HG03469 (cell line): ENCODE measurements around the gene CDC20.

ENCODE experiments used
- ATAC-seq: cut with Tn5 transposase; IDR thresholded peaks from one replicate; pipeline ENCODE4 v1.9.1; 2021; ENCODE audit warnings: mild to moderate bottlenecking, moderate library complexity, moderate number of reproducible peaks; ENCODE audit not compliant: unreplicated experiment

CDC20 gene

DNA sequence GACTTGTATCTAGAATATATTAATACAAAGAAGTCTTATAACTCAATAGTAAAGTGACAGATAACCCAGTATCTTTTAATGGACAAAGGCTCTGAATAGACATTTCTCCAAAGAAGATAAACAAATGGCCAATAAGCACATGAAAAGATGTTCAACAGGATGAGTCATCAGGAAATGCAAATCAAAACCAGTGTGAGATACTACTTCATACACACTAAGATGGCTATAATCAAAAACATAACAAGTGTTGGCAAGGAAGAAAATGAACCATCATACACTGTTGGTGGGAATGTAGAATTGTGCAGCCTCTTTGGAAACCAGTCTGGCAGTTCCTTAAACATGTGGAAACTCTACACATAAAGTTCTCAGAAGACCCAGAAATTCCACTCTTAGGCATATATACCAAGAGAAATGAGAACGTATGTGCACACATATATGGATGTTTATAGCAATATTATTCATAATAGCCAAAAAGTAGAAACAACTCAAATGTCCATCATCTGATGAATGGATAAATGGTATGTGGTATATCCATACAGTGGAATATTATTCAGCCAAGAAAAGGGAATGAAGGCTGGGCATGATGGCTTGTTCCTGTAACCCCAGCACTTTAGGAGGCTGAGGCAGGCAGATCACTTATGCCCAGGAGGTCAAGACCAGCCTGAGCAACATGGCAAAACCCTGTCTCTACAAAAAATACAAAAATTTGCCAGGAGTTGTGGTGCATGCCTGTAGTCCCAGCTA is 31.1 kb upstream of the CDC20 start:
- ATAC-seq = no peak

DNA sequence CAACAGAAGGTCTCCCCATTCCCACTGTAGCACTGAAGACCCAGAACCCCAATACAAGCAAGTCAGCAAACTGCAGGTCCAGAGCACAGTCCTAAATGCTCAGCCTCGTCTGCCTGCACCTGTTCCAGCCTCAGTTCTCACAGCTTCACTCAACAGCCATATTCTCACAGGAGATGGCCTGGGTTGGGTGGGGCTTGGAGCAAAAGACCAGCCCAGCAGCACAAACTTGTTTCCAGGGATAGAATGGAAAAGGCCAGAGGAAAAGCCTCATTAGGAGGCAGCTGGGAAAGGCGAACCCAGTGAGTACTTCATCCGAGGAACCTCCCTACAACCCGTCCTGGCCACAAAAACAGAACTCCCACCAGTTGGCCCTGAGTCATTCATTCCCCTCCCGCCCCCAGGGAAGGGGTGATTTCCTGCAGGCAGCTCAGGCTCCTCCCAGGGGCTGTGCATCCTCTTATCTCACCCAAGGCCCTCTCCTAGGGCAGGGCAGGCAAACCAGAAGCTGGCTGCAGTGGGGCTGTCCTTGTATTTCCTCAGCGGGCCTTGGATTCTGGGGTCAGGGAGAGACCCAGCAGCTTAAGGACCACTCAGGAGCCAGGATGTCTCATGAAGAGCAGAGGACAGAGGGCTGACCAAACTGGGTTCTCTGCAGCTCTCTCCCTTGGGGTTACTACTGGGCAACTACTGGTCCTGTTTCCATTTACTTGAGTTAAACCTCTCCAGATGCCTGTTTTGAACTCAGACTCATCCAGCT is 28.6 kb upstream of the CDC20 start:
- no peak for ATAC-seq

GRCh38 chr1:43331688-43332087 is 27.1 kb upstream of the CDC20 start:
- no peak for ATAC-seq

GRCh38 chr1:43334453-43335205 is 24.2 kb upstream of the CDC20 start:
- ATAC-seq = no peak

DNA sequence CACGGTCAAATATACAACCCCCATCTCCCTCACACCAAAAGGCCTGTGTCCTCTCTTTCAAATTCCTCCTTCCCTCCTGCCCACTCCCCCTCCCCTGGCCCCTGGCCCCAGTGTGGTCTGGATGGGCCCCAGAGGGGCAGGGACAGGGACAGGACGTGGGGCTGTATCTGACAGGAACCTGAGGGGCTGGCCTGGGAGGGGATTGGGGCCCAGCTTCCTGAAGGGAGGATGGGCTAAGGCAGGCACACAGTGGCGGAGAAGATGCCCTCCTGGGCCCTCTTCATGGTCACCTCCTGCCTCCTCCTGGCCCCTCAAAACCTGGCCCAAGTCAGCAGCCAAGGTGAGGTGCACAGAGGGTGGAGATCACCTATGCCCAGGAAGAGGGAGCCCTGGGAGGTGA is 21.2 kb upstream of the CDC20 start, which contains the start of gene MPL:
TSS of gene MPL (plus strand) at position 231 of the 400 bp plus-strand sequence. CDS start at position 262, 31 bp downstream.
- no peak for ATAC-seq

- no peak for ATAC-seq
Observed at GRCh38 chr1:43338001-43338400, 20.8 kb upstream of the CDC20 start.

DNA sequence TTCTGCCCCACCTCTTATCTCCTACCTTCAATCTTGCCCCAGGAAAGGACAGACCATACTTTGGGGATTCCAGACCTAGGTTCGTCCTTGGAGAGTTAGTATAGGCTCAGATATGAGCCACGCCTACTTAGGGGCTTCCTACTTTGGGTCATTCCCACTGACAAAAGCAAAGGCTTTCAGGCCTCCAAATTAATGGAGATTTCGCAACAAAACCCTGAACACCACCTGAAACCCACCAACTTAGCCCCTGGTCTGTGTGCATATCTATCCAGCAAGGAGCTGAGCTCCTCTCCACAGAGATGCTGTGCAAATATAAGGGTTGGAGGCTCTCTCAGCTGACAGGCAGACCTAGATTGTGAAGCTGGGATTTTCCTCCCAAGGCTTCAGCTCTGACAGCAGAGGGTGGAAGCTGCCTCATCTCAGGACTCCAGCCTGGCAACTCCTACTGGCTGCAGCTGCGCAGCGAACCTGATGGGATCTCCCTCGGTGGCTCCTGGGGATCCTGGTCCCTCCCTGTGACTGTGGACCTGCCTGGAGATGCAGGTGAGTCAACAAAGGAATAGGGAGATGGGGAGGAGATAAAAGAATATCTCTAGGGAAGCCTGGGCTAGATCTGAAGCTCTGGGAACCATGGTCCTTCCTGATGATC is 19.1 kb upstream of the CDC20 start:
- no peak for ATAC-seq

DNA sequence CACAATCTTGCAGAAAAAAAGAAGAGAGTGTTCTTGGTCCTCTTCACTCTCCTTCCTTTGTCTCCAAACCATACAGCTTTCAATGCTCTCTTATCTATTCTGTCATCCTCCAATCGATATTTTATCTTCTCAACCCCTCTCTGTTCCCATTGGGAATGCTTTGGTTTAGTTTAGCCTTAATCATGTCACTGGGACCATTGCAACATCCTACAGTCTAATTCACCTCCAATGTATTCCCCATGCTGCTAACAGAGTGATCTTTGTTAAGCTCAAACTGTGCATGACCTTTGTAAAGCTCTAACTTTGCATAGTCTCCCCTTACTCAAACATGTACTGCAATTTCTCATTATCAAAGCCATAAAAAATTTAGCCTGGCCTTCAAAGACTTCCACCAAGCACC is 18.2 kb upstream of the CDC20 start:
- ATAC-seq = no peak

DNA sequence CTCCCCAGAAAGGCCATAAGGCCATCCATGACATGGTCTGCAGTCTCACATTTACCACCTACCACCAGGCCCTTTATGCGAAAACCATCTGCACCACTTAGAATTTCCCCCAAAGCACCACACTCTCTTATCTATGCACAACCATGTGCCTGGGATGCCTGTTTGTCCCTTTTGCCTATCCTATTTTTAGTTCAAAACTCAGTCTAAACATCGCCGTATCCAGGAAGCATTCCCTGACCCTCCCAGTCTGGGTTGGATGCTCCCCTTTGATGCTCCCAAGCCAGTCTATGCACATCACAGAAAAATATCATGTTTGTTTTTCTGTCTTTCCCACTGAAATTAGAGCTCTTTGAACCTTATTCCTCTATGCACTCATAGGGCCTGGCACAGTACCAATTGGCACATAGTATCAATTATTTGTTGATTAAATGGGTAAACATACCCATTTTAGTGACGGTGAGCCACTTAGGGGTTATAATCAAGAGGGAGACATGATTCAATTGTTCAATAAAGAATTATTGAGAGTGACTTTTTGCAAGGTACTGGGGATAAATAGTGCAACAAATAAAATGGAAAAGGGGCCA is 14.4 kb upstream of the CDC20 start:
- no peak for ATAC-seq

DNA sequence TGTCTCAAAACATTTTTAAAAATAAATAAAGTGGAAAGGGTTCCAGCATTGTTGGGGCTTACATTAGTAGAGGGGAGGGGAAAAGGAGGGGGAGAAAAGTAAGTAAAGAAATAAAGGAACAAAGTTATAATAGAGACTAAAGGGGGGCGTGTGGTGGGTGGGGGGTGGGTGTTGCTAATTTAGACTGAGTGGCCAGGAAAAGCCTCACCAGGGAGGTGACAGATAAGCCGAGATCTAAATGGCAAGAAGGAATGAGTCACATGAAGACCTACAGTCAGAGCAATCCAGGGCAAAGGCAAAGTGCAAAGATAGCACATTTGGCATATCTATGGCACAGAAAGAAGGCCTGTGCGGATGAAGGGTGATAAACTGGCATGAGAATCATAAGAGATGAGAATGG is 13.7 kb upstream of the CDC20 start:
- no peak for ATAC-seq

GRCh38 chr1:43346636-43347035 is 12.1 kb upstream of the CDC20 start:
- no peak for ATAC-seq

- no peak for ATAC-seq
Observed at GRCh38 chr1:43348343-43348808, 10.4 kb upstream of the CDC20 start.

DNA sequence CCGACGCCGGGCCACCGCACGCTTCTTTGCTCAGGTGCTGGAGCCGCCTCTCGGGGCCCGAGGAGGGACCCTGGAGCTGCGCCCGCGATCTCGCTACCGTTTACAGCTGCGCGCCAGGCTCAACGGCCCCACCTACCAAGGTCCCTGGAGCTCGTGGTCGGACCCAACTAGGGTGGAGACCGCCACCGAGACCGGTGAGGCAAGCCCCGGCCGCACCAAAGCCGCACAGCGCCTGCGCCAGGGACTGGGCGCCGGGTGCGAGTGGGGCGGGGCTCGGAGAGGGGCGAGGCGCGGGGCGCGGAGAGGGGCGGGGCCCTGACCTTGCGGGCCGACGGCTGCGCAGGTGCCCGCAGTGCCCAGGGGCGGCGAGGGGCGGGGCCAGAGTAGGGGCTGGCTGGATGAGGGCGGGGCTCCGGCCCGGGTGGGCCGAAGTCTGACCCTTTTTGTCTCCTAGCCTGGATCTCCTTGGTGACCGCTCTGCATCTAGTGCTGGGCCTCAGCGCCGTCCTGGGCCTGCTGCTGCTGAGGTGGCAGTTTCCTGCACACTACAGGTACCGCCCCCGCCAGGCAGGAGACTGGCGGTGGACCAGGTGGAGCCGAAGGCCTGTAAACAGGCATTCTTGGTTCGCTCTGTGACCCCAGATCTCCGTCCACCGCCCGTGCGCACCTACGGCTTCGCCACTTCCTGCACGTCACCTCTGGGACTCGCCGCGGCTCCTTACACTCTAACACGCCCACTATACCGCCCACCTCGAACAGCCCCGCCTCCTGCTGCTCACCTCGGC is 9.8 kb upstream of the CDC20 start:
- ATAC-seq = no peak

DNA sequence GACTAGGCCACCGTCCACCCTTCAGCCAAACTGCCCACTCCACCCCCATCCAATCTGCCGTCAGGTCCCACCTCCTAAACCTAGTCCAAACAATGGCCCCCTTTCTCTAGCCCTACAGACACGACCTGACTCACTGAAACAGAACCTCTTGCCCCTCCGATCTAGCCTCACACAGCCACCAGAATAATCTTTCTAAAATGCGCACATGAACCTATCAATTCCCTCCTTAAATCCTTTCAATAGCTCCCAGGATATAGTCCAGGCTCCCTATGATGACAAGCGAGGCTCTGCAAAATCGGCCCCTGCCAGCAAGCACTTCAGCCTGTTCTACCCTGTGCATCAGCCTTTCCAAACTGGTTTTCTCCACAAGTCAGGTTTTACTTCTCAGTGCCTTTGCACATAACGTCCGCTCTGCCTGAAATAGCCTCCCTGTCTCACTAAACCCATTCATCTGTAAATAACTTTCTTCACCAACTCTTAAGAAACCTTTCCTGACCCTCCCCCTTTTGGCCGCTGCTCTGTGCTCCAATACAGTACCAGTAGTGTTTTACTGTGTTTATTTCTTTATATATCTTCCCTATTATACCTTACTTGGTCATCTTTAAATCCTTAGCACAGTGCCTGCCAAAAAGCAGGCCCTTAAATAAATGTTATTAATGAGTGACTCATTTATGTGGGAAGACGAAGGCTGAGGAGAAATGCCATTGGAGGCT is 9.0 kb upstream of the CDC20 start:
- ATAC-seq = no peak

GRCh38 chr1:43350976-43351375 is 7.8 kb upstream of the CDC20 start:
- no peak for ATAC-seq

GRCh38 chr1:43351421-43352350 is 7.1 kb upstream of the CDC20 start:
- ATAC-seq = no peak

DNA sequence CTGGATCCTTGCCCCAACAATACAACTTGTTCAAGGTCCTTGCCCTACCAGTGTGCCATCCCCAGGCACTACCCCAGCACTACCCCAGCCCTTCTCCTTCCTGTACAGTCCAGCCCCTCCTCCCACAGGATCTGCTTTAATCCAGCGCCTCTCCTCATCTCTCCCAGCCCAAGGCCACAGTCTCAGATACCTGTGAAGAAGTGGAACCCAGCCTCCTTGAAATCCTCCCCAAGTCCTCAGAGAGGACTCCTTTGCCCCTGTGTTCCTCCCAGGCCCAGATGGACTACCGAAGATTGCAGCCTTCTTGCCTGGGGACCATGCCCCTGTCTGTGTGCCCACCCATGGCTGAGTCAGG is 6.5 kb upstream of the CDC20 start:
- ATAC-seq = no peak

DNA sequence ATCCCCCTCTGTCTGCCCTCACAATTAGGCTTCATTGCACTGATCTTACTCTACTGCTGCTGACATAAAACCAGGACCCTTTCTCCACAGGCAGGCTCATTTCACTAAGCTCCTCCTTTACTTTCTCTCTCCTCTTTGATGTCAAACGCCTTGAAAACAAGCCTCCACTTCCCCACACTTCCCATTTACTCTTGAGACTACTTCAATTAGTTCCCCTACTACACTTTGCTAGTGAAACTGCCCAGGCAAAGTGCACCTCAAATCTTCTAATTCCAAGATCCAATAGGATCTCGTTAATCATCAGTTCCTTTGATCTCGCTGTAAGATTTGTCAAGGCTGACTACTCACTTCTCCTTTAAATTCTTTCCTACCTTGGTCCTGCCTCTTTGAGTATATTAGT is 5.9 kb upstream of the CDC20 start:
- ATAC-seq = no peak
